Urinary bladder (tissue), 4 donors: ENCODE data around the gene KLHL11. TPM values are rescaled to one million over a fixed set of nuclear protein-coding genes. Genes with fewer than 3 reads are reported as not detected.
A peak's percentile ranks its signal among the peaks of the same experiment; 100 is the strongest.

ENCODE experiments used
- DNase-seq: peaks from one replicate; pipeline ENCODE4 v3.0.0-alpha.2; 2015; ENCODE audit errors: extremely low spot score
- H3K27ac ChIP-seq: one replicate; pipeline ENCODE4 v1.5.1; 2013; ENCODE audit warnings: low read depth, mild to moderate bottlenecking, moderate library complexity
- H3K36me3 ChIP-seq: one replicate; pipeline ENCODE4 v1.6.1; 2013; ENCODE audit warnings: mild to moderate bottlenecking, moderate library complexity; ENCODE audit not compliant: insufficient read depth
- H3K4me1 ChIP-seq: one replicate; pipeline ENCODE4 v1.6.1; 2013; ENCODE audit warnings: mild to moderate bottlenecking, moderate library complexity; ENCODE audit not compliant: insufficient read depth
- H3K4me3 ChIP-seq: one replicate; pipeline ENCODE4 v1.5.1; 2013; ENCODE audit warnings: low read depth, low read length
- WGBS: extraction: QIAGEN DNeasy Blood & Tissue Kit; methylation state at CpG from one replicate; pipeline ENCODE4 v1.1.7; 2013; 5-methylcytosine and 5-hydroxymethylcytosine counted together
- polyA plus RNA-seq: library from polyadenylated mRNA; stranded (reverse); fragments of 200-250 nt; gene quantifications from one replicate; pipeline ENCODE4 v1.2.3, GENCODE V29; 2013
- total RNA-seq: library from RNA; depleted of rRNA; stranded (reverse); fragments of >200 nt; gene quantifications from one replicate; pipeline ENCODE4 v1.2.3, GENCODE V29; 2014
- donor health status: healthy with polysubstance abuse.
- donor health status: healthy.

Gene KLHL11
- total RNA-seq = 35.0 TPM
- polyA plus RNA-seq = 3.8 TPM

- WGBS = under 1% methylated on average over 90 of the region's 90 CpGs
- H3K36me3 ChIP-seq = no peaks in the 10 kb centered on the region
- H3K4me3 ChIP-seq = peak within 1 kb of the TSS; percentile 87
- H3K27ac ChIP-seq = peak within 1 kb of the TSS; percentile 97
- H3K4me1 ChIP-seq = peaks cover 2% of the 10 kb centered on the region
- DNase-seq = peak; percentile 66
Observed at GRCh38 chr17:41864836-41865595, at the start of gene KLHL11. Gene KLHL11 (minus strand): TSS chr17:41865423. CDS start chr17:41865370, 53 bp downstream.

GRCh38 chr17:41915020-41915419 lies 49.8 kb upstream of the KLHL11 start:
- no peak for DNase-seq
- H3K27ac ChIP-seq = no peak overlapping the region
- no peaks in the 10 kb centered on the region for H3K4me1 ChIP-seq
- no peaks in the 10 kb centered on the region for H3K36me3 ChIP-seq
- no peak overlapping the region for H3K4me3 ChIP-seq
- 82% methylated on average over 5 of the region's 5 CpGs for WGBS

- DNase-seq = no peak
- no peak overlapping the region for H3K4me3 ChIP-seq
- no peaks in the 10 kb centered on the region for H3K4me1 ChIP-seq
- H3K36me3 ChIP-seq = no peaks in the 10 kb centered on the region
- 65% methylated on average over 6 of the region's 6 CpGs for WGBS
- no peak overlapping the region for H3K27ac ChIP-seq
Observed at GRCh38 chr17:41914358-41914766, 49.1 kb upstream of the KLHL11 start.

DNA sequence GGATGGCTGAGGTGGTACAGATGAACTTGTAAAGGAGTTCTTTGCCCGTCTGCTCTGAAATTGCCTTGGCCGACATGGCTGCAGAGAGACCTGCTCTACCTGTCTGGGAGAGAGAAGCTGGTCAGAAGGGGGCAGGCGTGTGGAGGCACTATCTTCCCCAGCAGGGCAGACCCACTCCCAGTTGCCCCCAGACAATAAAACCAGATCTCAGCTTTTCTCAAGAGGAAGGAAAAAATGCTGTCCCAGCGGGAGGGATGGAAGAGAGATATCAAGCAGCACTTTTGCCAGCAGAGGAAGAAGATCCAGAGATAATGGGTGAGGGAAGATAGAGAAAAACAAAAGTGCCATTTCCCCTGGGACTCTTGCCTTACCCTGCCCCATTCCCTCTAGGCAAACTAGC lies 48.6 kb upstream of the KLHL11 start:
- Histone ChIP-seq H3K36me3 (no peaks in the 10 kb centered on the region), H3K27ac (no peak overlapping the region), H3K4me3 (no peak overlapping the region), H3K4me1 (no peaks in the 10 kb centered on the region)
- no peak for DNase-seq
- WGBS = 83% methylated on average over 4 of the region's 4 CpGs

- no peak for DNase-seq
- Histone ChIP-seq H3K4me1 (no peaks in the 10 kb centered on the region), H3K4me3 (no peak overlapping the region), H3K36me3 (no peaks in the 10 kb centered on the region), H3K27ac (no peak overlapping the region)
- 83% methylated on average over 1 of the region's 1 CpG for WGBS
Observed at GRCh38 chr17:41912925-41913324, 47.7 kb upstream of the KLHL11 start.

DNA sequence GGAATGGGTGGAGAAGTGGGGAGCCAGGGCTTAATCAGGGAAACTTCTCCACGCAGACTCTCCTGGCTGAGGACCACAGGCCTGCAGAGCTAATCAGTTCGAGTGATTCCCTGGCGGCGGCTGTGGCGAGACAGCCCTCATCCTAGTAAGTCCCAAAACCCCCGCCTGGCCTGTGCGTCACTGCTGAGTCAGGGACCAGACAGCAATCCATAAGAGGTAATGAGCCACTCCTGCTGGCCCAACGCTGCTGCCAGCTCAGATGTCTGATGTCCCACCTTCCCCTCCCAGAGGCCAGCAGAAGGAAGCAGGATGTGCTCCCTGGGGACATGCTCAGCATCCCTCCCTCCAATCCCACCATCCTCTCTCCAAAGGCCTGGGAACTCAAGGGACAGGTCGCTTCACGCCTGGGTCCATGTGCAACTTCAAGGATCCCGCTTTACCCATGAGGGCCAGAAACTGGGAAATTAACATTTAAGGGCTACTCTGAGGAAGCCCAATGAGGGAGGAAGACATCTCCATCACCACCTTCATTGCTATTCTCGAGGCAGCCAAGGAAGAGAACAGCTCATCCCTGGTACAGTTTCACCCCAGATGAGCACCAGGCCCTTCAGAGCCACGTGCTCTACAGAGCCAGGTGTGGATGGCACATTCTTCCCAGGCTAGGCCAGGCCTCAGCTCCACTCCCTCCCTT lies 45.6 kb upstream of the KLHL11 start:
- no peaks in the 10 kb centered on the region for H3K36me3 ChIP-seq
- H3K4me3 ChIP-seq = no peak overlapping the region
- no peak overlapping the region for H3K27ac ChIP-seq
- WGBS = 90% methylated on average over 13 of the region's 13 CpGs
- DNase-seq = no peak
- no peaks in the 10 kb centered on the region for H3K4me1 ChIP-seq

- Histone ChIP-seq H3K27ac (no peak overlapping the region), H3K4me3 (no peak overlapping the region), H3K4me1 (no peaks in the 10 kb centered on the region), H3K36me3 (no peaks in the 10 kb centered on the region)
- WGBS = 94% methylated on average over 13 of the region's 13 CpGs
- no peak for DNase-seq
Observed at GRCh38 chr17:41909088-41909487, 43.9 kb upstream of the KLHL11 start.

DNA sequence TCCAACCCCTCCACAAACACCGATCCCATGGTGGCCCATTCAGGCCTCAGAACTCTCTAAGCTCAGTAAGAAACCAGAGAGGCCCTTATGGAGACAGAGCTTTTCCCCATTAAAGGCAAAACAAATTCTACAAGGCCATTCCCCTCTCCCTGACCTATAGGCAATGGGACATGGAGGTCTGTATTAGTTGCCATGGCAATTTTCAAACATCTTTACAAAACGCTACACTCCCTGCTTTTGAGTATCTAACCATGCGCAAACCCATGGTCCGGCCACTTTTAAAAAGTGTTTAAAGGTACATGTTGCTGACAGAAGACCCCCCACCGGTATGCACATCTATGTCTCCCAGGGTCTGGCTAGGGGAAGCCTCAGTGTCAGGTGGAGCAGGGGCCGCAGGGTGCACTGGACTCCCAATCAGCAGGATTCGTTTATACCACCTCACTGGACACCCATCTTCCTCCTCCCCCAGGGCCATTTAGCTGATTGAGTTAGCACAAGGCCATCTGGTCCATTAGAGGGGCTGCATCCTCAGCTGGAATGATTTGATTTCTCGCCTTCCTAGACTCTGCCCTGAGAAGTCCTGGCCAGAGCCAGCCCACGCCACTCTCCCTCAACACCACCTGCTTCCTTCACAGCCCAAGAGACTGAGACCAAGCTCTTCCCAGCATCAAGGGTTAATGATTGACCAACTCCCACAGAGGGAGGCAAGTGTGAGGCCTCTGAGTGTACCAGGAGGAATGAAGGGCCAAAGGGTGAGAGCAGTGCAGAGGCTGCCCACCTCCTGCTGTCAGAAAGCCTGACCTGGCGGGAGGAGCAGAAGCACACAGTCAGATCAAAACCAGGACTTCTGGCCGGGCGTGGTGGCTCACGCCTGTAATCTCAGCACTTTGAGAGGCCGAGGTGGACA lies 42.7 kb upstream of the KLHL11 start:
- no peaks in the 10 kb centered on the region for H3K4me1 ChIP-seq
- H3K27ac ChIP-seq = no peak overlapping the region
- no peaks in the 10 kb centered on the region for H3K36me3 ChIP-seq
- no peak for DNase-seq
- 91% methylated on average over 14 of the region's 14 CpGs for WGBS
- no peak overlapping the region for H3K4me3 ChIP-seq

DNA sequence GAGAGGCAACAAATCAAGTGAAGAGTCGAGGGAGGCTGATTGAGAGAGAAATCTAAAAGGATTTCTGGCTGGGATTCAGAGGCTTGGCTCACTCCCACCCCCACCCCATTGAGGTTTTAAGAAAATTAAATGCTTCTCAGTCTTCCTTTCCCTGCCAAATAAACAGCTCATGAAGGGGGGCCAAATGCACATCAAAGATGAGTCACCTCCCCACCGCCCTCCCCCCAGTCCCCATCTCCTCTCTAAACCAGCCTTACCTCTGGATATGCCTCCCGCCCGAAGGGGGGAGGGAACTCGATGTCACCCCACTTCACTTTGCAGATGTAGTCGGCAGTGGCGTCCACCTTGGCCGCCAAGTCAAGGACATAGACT lies 41.9 kb upstream of the KLHL11 start:
- Histone ChIP-seq H3K36me3 (no peaks in the 10 kb centered on the region), H3K4me1 (no peaks in the 10 kb centered on the region), H3K4me3 (no peak overlapping the region), H3K27ac (no peak overlapping the region)
- WGBS = 78% methylated on average over 8 of the region's 8 CpGs
- no peak for DNase-seq

DNA sequence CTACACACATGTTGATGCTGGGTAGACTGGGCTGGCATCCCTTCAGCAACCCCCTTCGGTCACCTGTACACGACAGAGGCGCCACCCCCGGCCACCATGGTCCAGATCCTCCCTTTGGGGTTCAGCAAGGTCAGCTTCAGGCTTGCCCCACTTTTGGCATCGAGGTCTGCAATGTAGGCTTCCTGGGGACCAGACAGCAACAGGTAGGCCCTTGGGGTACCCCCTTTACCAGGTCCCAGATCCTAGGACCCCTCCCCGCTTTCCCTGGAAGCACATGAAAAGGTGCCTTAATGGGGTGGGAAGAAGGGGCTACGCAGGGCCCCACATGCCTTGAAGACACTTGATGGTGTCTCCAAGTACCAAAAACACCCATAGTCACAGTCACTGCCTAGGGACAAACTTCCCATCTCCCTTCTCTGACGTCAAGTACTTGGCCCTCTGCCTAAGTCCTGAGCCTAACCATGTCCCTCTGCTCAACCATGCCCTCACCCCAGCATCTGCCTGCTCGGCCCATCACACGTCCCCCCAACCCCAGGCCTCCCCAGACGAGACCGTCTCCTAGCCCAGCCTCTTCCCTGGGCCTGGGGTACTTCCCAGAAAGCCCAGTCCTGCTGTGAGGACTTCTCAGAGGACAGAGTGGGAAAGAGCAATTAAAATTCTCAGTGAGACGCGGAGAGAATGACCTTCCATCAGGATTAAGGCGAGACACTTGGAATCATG lies 41.4 kb upstream of the KLHL11 start:
- DNase-seq = no peak
- H3K36me3 ChIP-seq = no peaks in the 10 kb centered on the region
- H3K4me1 ChIP-seq = no peaks in the 10 kb centered on the region
- 81% methylated on average over 15 of the region's 15 CpGs for WGBS
- no peak overlapping the region for H3K27ac ChIP-seq
- no peak overlapping the region for H3K4me3 ChIP-seq

DNA sequence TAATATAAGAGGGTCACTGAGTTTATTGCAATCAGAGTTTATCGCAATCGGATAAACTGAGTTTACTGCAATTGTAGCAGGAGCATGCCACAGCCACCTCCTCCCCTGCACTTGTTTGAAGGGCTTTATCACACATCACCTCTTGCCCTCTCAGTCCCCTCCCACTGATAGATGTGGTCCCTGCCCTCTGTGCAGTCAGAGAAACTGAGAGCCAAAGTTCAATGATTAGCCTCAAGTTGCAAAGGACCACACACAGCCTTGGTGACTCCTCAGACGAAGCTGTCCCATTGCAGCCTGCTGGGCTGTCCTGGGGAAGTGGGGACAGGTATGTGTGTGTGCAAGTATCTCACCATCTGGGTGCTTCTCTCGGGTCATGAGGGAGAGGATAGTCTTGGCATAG lies 39.9 kb upstream of the KLHL11 start:
- Histone ChIP-seq H3K4me1 (no peaks in the 10 kb centered on the region), H3K4me3 (no peak overlapping the region), H3K36me3 (peaks cover 4% of the 10 kb centered on the region), H3K27ac (no peak overlapping the region)
- WGBS = 91% methylated on average over 4 of the region's 4 CpGs
- DNase-seq = no peak

DNA sequence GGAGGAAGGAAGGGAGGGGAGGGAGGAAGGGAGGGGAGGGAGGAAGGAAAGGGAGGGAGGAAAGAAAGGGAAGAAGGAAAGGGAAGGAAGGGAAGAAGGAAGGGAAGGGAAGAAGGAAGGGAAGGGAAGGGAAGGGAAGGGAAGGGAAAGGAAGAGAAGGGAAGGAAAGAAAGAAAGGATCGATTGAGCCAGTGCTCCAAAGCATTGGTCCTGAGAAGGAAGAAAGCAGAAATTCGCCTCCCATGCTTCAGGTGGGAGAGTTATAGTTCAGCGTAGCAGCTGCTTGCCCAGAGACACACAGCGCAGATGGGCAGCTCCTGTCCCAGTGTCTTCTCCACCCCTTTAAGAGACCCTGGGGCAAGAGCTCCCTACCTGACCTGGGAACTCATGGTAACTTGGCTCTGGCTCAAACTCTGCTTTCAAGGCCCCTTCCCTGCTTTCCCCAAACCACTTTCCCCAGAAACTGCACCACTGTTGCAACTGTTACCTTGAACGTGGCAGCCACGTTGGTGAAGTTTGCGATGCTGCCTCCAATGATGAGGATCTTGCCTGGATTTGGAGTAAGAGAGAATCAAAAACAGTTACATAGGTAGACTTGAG lies 39.1 kb upstream of the KLHL11 start:
- H3K27ac ChIP-seq = no peak overlapping the region
- no peak for DNase-seq
- H3K4me1 ChIP-seq = no peaks in the 10 kb centered on the region
- no peak overlapping the region for H3K4me3 ChIP-seq
- H3K36me3 ChIP-seq = peaks cover 6% of the 10 kb centered on the region
- WGBS = 90% methylated on average over 7 of the region's 7 CpGs

DNA sequence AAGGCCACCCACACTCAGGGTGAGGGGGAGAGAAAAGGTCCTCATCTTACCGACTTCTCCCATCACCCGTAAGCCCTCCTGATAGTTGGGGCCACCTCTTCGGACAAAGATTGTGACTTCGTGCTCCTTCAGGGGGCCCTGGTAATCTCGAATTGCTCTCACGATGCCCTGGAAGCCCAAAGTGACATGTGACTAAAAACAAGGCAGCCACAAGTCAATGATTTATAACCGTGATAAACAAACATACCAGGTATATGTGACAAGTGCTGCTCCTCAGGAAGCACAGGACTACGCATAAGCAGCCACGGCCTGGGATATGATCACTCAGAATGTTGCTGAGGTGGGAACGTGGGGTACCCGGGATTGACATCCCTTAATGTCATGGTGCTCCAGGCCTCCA lies 36.4 kb upstream of the KLHL11 start:
- DNase-seq = no peak
- H3K4me1 ChIP-seq = no peaks in the 10 kb centered on the region
- no peak overlapping the region for H3K27ac ChIP-seq
- peaks cover 6% of the 10 kb centered on the region for H3K36me3 ChIP-seq
- no peak overlapping the region for H3K4me3 ChIP-seq
- WGBS = 84% methylated on average over 11 of the region's 11 CpGs
